HG03442 (cell line): ENCODE data around the gene ADM5.
A peak's percentile ranks its signal among the peaks of the same experiment; 100 is the strongest.

Experiments used
- ATAC-seq: cut with Tn5 transposase; IDR thresholded peaks from one replicate; pipeline ENCODE4 v1.9.1; 2021; ENCODE audit warnings: mild to moderate bottlenecking, moderate library complexity; ENCODE audit not compliant: unreplicated experiment

The ADM5 gene

GRCh38 chr19:49689133-49690078 lies at the start of gene ADM5:
Gene ADM5 (plus strand): TSS chr19:49689594. CDS start chr19:49689838, 244 bp downstream.
- no peak for ATAC-seq

GRCh38 chr19:49640113-49640898 lies 49.1 kb upstream of the ADM5 start, which contains the start of gene RRAS:
Gene RRAS (minus strand): TSS chr19:49640143. CDS start chr19:49640098, 45 bp downstream.
- peak; percentile 54 for ATAC-seq

- peak; percentile 67 for ATAC-seq
These were observed 47.5 kb upstream of the ADM5 start, which contains the start of gene SCAF1 for GRCh38 chr19:49641688-49642491. Gene SCAF1 (plus strand): TSS chr19:49642209. CDS start chr19:49645027, 2,818 bp downstream.

GRCh38 chr19:49642492-49643035 lies 46.8 kb upstream of the ADM5 start:
- ATAC-seq, result no peak

GRCh38 chr19:49643466-49643865 lies 45.9 kb upstream of the ADM5 start:
- no peak for ATAC-seq

- ATAC-seq, result no peak
These were observed 43.8 kb upstream of the ADM5 start for GRCh38 chr19:49645592-49645991.

- no peak for ATAC-seq
These were observed 43.4 kb upstream of the ADM5 start for GRCh38 chr19:49645995-49646394.

- ATAC-seq, result no peak
These were observed 42.8 kb upstream of the ADM5 start for GRCh38 chr19:49646586-49646985.

- ATAC-seq, result no peak
These were observed 38.2 kb upstream of the ADM5 start for GRCh38 chr19:49651029-49651819.

GRCh38 chr19:49651820-49652550 lies 37.4 kb upstream of the ADM5 start:
- ATAC-seq, result no peak

- ATAC-seq, result no peak
These were observed 36.6 kb upstream of the ADM5 start for GRCh38 chr19:49652551-49653465.

GRCh38 chr19:49653466-49653806 lies 36.0 kb upstream of the ADM5 start:
- ATAC-seq, result no peak

GRCh38 chr19:49654581-49654980 lies 34.8 kb upstream of the ADM5 start:
- no peak for ATAC-seq

GRCh38 chr19:49655570-49656455 lies 33.6 kb upstream of the ADM5 start:
- no peak for ATAC-seq

GRCh38 chr19:49656456-49657109 lies 32.8 kb upstream of the ADM5 start:
- no peak for ATAC-seq

- no peak for ATAC-seq
These were observed 31.8 kb upstream of the ADM5 start for GRCh38 chr19:49657493-49658138.
